ENCODE results near the gene IRX2.

IRX2 gene

GRCh38 chr5:2752821-2753439 is 1.5 kb upstream of the IRX2 start:
- DNase-seq: no peak
- H2BK120ac ChIP-seq (ENCODE audit: low read depth, low read length): no peak overlapping the region
- H2BK5ac ChIP-seq (ENCODE audit: low read depth, low read length, poor library complexity, severe bottlenecking): no peak overlapping the region
- H3K4me2 ChIP-seq (ENCODE audit: low read length, poor library complexity, severe bottlenecking): no peak overlapping the region
- H3K9me3 ChIP-seq (ENCODE audit: control insufficient read depth, low read length): no peaks in the 10 kb centered on the region
- H3K4me3 ChIP-seq (ENCODE audit: insufficient read depth in 1 of 2, low read depth in 1 of 2, low read length in 2 of 2): peak overlapping the region in 1 of 2 experiments; percentile 90
- no peak overlapping the region for H3K18ac ChIP-seq (ENCODE audit: low read depth in 1 of 2, low read length in 2 of 2)
- H3K4ac ChIP-seq (ENCODE audit: low read depth in 1 of 2, low read length in 2 of 2): no peak overlapping the region
- H3K27me3 ChIP-seq (ENCODE audit: control insufficient read depth in 1 of 2, insufficient read depth in 1 of 2, low read length in 2 of 2): peaks cover 0 to 73% of the 10 kb centered on the region in 2 experiments
- no peak overlapping the region for H3K14ac ChIP-seq (ENCODE audit: low read length in 2 of 2)
- H2AFZ ChIP-seq (ENCODE audit: low read depth, low read length): no peak overlapping the region
- no peak overlapping the region for H2BK15ac ChIP-seq (ENCODE audit: low read depth, poor library complexity, severe bottlenecking)
- no peaks in the 10 kb centered on the region for H3K79me1 ChIP-seq (replicated peaks; ENCODE audit: low read length, poor library complexity, severe bottlenecking)
- peak overlapping the region; percentile 91 for H3K9ac ChIP-seq (ENCODE audit: low read length)
- H3K27ac ChIP-seq (ENCODE audit: low read length, poor library complexity, severe bottlenecking): no peak overlapping the region
- H4K91ac ChIP-seq (ENCODE audit: low read length): no peak overlapping the region
- H3K4me1 ChIP-seq (ENCODE audit: control insufficient read depth, insufficient read depth, low read depth, low read length): peaks cover 23% of the 10 kb centered on the region
- peaks cover 0 to 4% of the 10 kb centered on the region in 2 experiments for H3K36me3 ChIP-seq (ENCODE audit: control insufficient read depth in 1 of 2, insufficient read depth in 2 of 2, low read depth in 1 of 2, low read length in 2 of 2)
- H3K23ac ChIP-seq (ENCODE audit: low read length in 2 of 2): no peak overlapping the region
- 3% methylated on average over 30 of the region's 34 CpGs for WGBS
- no peak overlapping the region for H4K8ac ChIP-seq (ENCODE audit: low read length)
- no peak overlapping the region for H2BK12ac ChIP-seq (ENCODE audit: low read length in 2 of 2)
- H2AK5ac ChIP-seq (ENCODE audit: low read length, severe bottlenecking): no peak overlapping the region

GRCh38 chr5:2752059-2752820 is 763 bp upstream of the IRX2 start:
- Histone ChIP-seq H2BK120ac (ENCODE audit: low read depth, low read length) (no peak overlapping the region), H4K91ac (ENCODE audit: low read length) (no peak overlapping the region), H3K4ac (ENCODE audit: low read depth in 1 of 2, low read length in 2 of 2) (no peak overlapping the region), H2BK5ac (ENCODE audit: low read depth, low read length, poor library complexity, severe bottlenecking) (no peak overlapping the region), H3K4me1 (ENCODE audit: control insufficient read depth, insufficient read depth, low read depth, low read length) (peaks cover 23% of the 10 kb centered on the region), H3K23ac (ENCODE audit: low read length in 2 of 2) (no peak overlapping the region), H3K27ac (ENCODE audit: low read length, poor library complexity, severe bottlenecking) (no peak overlapping the region), H2BK12ac (ENCODE audit: low read length in 2 of 2) (no peak overlapping the region), H2AK5ac (ENCODE audit: low read length, severe bottlenecking) (no peak overlapping the region), H4K8ac (ENCODE audit: low read length) (no peak overlapping the region), H3K79me1 (replicated peaks; ENCODE audit: low read length, poor library complexity, severe bottlenecking) (no peaks in the 10 kb centered on the region), H3K36me3 (ENCODE audit: control insufficient read depth in 1 of 2, insufficient read depth in 2 of 2, low read depth in 1 of 2, low read length in 2 of 2) (peaks cover 0 to 10% of the 10 kb centered on the region in 2 experiments), H3K4me3 (ENCODE audit: insufficient read depth in 1 of 2, low read depth in 1 of 2, low read length in 2 of 2) (peak overlapping the region in 1 of 2 experiments; percentile 90), H2BK15ac (ENCODE audit: low read depth, poor library complexity, severe bottlenecking) (no peak overlapping the region), H3K14ac (ENCODE audit: low read length in 2 of 2) (no peak overlapping the region), H3K27me3 (ENCODE audit: control insufficient read depth in 1 of 2, insufficient read depth in 1 of 2, low read length in 2 of 2) (peaks cover 0 to 66% of the 10 kb centered on the region in 2 experiments), H3K9me3 (ENCODE audit: control insufficient read depth, low read length) (no peaks in the 10 kb centered on the region), H3K9ac (ENCODE audit: low read length) (peak overlapping the region; percentile 91), H3K4me2 (ENCODE audit: low read length, poor library complexity, severe bottlenecking) (no peak overlapping the region), H2AFZ (ENCODE audit: low read depth, low read length) (no peak overlapping the region), H3K18ac (ENCODE audit: low read depth in 1 of 2, low read length in 2 of 2) (no peak overlapping the region)
- 2% methylated on average over 38 of the region's 58 CpGs for WGBS
- DNase-seq: no peak

GRCh38 chr5:2750758-2751464 is 566 bp downstream of the IRX2 start:
- Histone ChIP-seq H4K8ac (ENCODE audit: low read length) (no peak overlapping the region), H3K23ac (ENCODE audit: low read length in 2 of 2) (no peak overlapping the region), H2AFZ (ENCODE audit: low read depth, low read length) (no peak overlapping the region), H3K18ac (ENCODE audit: low read depth in 1 of 2, low read length in 2 of 2) (no peak overlapping the region), H3K9me3 (ENCODE audit: control insufficient read depth, low read length) (no peaks in the 10 kb centered on the region), H3K9ac (ENCODE audit: low read length) (peak overlapping the region; percentile 89), H3K14ac (ENCODE audit: low read length in 2 of 2) (no peak overlapping the region), H3K4me1 (ENCODE audit: control insufficient read depth, insufficient read depth, low read depth, low read length) (peaks cover 15% of the 10 kb centered on the region), H3K4me3 (ENCODE audit: insufficient read depth in 1 of 2, low read depth in 1 of 2, low read length in 2 of 2) (peak overlapping the region in 1 of 2 experiments; percentile 83), H2BK12ac (ENCODE audit: low read length in 2 of 2) (no peak overlapping the region), H2BK15ac (ENCODE audit: low read depth, poor library complexity, severe bottlenecking) (no peak overlapping the region), H3K27me3 (ENCODE audit: control insufficient read depth in 1 of 2, insufficient read depth in 1 of 2, low read length in 2 of 2) (peaks cover 0 to 53% of the 10 kb centered on the region in 2 experiments), H3K36me3 (ENCODE audit: control insufficient read depth in 1 of 2, insufficient read depth in 2 of 2, low read depth in 1 of 2, low read length in 2 of 2) (peaks cover 0 to 12% of the 10 kb centered on the region in 2 experiments), H2BK120ac (ENCODE audit: low read depth, low read length) (no peak overlapping the region), H3K4ac (ENCODE audit: low read depth in 1 of 2, low read length in 2 of 2) (no peak overlapping the region), H2AK5ac (ENCODE audit: low read length, severe bottlenecking) (no peak overlapping the region), H4K91ac (ENCODE audit: low read length) (no peak overlapping the region), H2BK5ac (ENCODE audit: low read depth, low read length, poor library complexity, severe bottlenecking) (no peak overlapping the region), H3K27ac (ENCODE audit: low read length, poor library complexity, severe bottlenecking) (no peak overlapping the region), H3K79me1 (replicated peaks; ENCODE audit: low read length, poor library complexity, severe bottlenecking) (no peaks in the 10 kb centered on the region), H3K4me2 (ENCODE audit: low read length, poor library complexity, severe bottlenecking) (no peak overlapping the region)
- no peak for DNase-seq
- under 1% methylated on average over 59 of the region's 110 CpGs for WGBS
